NCI-H1105 treated with DMSO at 0.1 percent for 48 hours (cell line): ENCODE results near the gene TMEM144.

Experiments used
- DNase-seq: peaks from one replicate; lab custom pipeline; 2025; lab: John Stamatoyannopoulos, UW

Gene TMEM144

GRCh38 chr4:158299459-158300007 is 89.2 kb downstream of the TMEM144 start:
- no peak for DNase-seq

- no peak for DNase-seq
Observed at GRCh38 chr4:158300012-158300411, 89.7 kb downstream of the TMEM144 start.

- DNase-seq, result no peak
Observed at GRCh38 chr4:158302076-158302866, 92.0 kb downstream of the TMEM144 start.

GRCh38 chr4:158304694-158305093 is 94.4 kb downstream of the TMEM144 start:
- no peak for DNase-seq
